Measurements from ENCODE around the gene RTP2. TPM values are rescaled to one million over a fixed set of nuclear protein-coding genes. Genes with fewer than 3 reads are reported as not detected.

The RTP2 gene
- total and polyA plus RNA-seq, 10 of the 15 experiments (the other 5 are each of a cell fraction or from before 2014, with no cell fraction given) = not detected

DNA sequence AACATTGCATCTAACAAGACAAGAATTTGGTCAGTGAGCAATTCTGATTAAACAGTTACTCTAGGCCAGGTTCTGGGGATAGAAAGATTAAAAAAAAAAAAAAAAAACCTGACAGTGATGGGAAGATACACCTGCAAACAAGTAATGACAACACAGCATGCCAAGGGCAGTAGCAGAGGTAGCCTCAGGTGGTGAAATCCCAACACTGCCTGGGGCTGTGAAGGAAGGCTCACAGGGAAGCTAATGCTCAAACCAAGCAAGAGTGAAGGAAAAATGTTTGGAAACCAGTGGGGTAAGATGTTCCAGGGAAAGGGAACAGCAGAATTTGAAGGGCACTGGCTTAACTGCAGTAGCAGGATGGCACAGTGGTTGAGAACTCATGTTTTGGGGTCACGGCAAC, 8.9 kb downstream of the RTP2 start:
- CTCF ChIA-PET = interaction anchor here (0.6 to 2.9 kb wide), 3 partner anchors 14 to 774 kb away, joined by 3 to 10 read pairs (median 5); no protein-coding TSS in a partner anchor
- DNase-seq (ENCODE audit: low read depth, low spot score) = no peak
- Histone ChIP-seq H3K4me2 (ENCODE audit: control insufficient read depth, insufficient read depth) (no peak overlapping the region), H2AFZ (ENCODE audit: control insufficient read depth, low read depth, low read length) (no peak overlapping the region), H3K9ac (ENCODE audit: control insufficient read depth, insufficient read depth, low read length) (no peak overlapping the region), H3K36me3 (ENCODE audit: control insufficient read depth in 2 of 2, insufficient read depth in 2 of 2, low read length in 1 of 2) (no peaks in the 10 kb centered on the region), H3K4me3 (no peak overlapping the region), H3K9me3 (replicated peaks; ENCODE audit: control insufficient read depth, insufficient read depth, low read length) (no peaks in the 10 kb centered on the region), H3K79me2 (ENCODE audit: control insufficient read depth, insufficient read depth, low read length) (no peaks in the 10 kb centered on the region), H4K20me1 (ENCODE audit: control insufficient read depth, insufficient read depth) (no peaks in the 10 kb centered on the region), H3K27me3 (replicated peaks in 1 of 2; ENCODE audit: control insufficient read depth in 2 of 2, insufficient read depth in 2 of 2, low read length in 1 of 2) (peaks cover 1 to 4% of the 10 kb centered on the region in 2 experiments), H3K27ac (ENCODE audit: control insufficient read depth, insufficient read depth) (no peak overlapping the region), H3K4me1 (ENCODE audit: control insufficient read depth, insufficient read depth, low read length) (no peaks in the 10 kb centered on the region)
- 91% methylated on average over 1 of the region's 1 CpG for WGBS (ENCODE audit: insufficient coverage, insufficient replicate concordance, low lambda C conversion rate, missing lambda C conversion rate)
- BruUV-seq (replicated peaks) = no TSS peak
- SMC1A ChIA-PET (ENCODE audit: uncharacterized antibody, unreplicated experiment) = no interaction called here
- FAIRE-seq = no peak
- TF ChIP-seq SUPT20H (IDR thresholded peaks at IDR 0.05; ENCODE audit: borderline replicate concordance, control insufficient read depth, low read depth, low read length) = no peak
- no peak for TF ChIP-seq EGR1 (IDR thresholded peaks at IDR 0.05; ENCODE audit: borderline replicate concordance in 1 of 2, low read depth in 2 of 2, low read length in 2 of 2)
- no peak for TF ChIP-seq IRF4 (IDR thresholded peaks at IDR 0.05; ENCODE audit: low read depth, low read length)
- no peak for TF ChIP-seq RAD21 (IDR thresholded peaks at IDR 0.05; ENCODE audit: insufficient read depth, low read depth, low read length)
- ATAC-seq = no peak
- RAD21 ChIA-PET (ENCODE audit: unreplicated experiment) = no interaction called here
- in situ Hi-C loops (cut with MboI) (no loop called here), intact Hi-C loops (cut with micrococcal nuclease; ENCODE audit: unreplicated experiment) (no loop called here)
- POLR2A ChIA-PET = no interaction called here

DNA sequence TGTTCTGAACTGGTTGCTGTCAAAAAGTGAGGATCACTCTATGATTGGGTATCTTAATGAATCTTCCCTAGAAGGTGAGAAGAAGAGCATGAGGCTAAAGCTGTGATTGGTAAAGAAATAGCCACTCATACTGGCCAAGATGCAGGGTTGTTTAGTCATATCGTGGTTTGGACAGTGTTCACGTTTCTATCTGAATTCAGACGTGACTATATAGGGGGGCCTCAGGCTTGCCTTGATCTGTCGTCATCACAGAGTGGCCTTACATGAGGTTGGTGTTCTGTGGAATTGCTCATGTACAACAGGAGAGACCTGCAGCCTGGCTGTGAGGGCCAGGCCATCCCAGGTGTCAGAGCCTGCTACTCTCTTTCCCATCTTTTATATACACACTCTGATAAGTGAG, 12.4 kb downstream of the RTP2 start:
- ATAC-seq (no peak), FAIRE-seq (no peak), DNase-seq (ENCODE audit: low read depth, low spot score) (no peak)
- WGBS (ENCODE audit: insufficient coverage, insufficient replicate concordance, low lambda C conversion rate, missing lambda C conversion rate) = 0% methylated on average over 4 of the region's 4 CpGs
- Histone ChIP-seq H3K4me1 (ENCODE audit: control insufficient read depth, insufficient read depth, low read length) (no peaks in the 10 kb centered on the region), H3K79me2 (ENCODE audit: control insufficient read depth, insufficient read depth, low read length) (no peaks in the 10 kb centered on the region), H3K4me3 (no peak overlapping the region), H2AFZ (ENCODE audit: control insufficient read depth, low read depth, low read length) (no peak overlapping the region), H3K9ac (ENCODE audit: control insufficient read depth, insufficient read depth, low read length) (no peak overlapping the region), H3K27ac (ENCODE audit: control insufficient read depth, insufficient read depth) (no peak overlapping the region), H4K20me1 (ENCODE audit: control insufficient read depth, insufficient read depth) (no peaks in the 10 kb centered on the region), H3K9me3 (replicated peaks; ENCODE audit: control insufficient read depth, insufficient read depth, low read length) (no peaks in the 10 kb centered on the region), H3K27me3 (replicated peaks in 1 of 2; ENCODE audit: control insufficient read depth in 2 of 2, insufficient read depth in 2 of 2, low read length in 1 of 2) (peaks cover 1 to 4% of the 10 kb centered on the region in 2 experiments; a peak in 3 of 4 replicates), H3K36me3 (ENCODE audit: control insufficient read depth in 2 of 2, insufficient read depth in 2 of 2, low read length in 1 of 2) (no peaks in the 10 kb centered on the region), H3K4me2 (ENCODE audit: control insufficient read depth, insufficient read depth) (no peak overlapping the region)
- CTCF ChIA-PET = interaction anchor here (1.0 to 1.7 kb wide), 3 partner anchors 10 to 372 kb away, joined by 3 to 7 read pairs (median 4); no protein-coding TSS in a partner anchor
- RAD21 ChIA-PET (ENCODE audit: unreplicated experiment) = no interaction called here
- POLR2A ChIA-PET = interaction anchor here (0.6 kb wide), 1 partner anchor 592 kb away, joined by 3 read pairs; no protein-coding TSS in a partner anchor
- in situ Hi-C loops (cut with MboI) = no loop called here
- SMC1A ChIA-PET (ENCODE audit: uncharacterized antibody, unreplicated experiment) = interaction anchor here (0.7 to 1.1 kb wide), 3 partner anchors 371 to 794 kb away, joined by 3 to 5 read pairs (median 4); no protein-coding TSS in a partner anchor
- intact Hi-C loops (cut with micrococcal nuclease; ENCODE audit: unreplicated experiment) = no loop called here
- BruUV-seq (replicated peaks) = no TSS peak
- TF ChIP-seq BACH1 (IDR thresholded peaks at IDR 0.05; ENCODE audit: borderline replicate concordance) (no peak), CBFB (IDR thresholded peaks at IDR 0.05; ENCODE audit: low read depth) (no peak), BCL11A (IDR thresholded peaks at IDR 0.05; ENCODE audit: low read depth, low read length) (no peak), EGR1 (IDR thresholded peaks at IDR 0.05; ENCODE audit: borderline replicate concordance in 1 of 2, low read depth in 2 of 2, low read length in 2 of 2) (no peak), FOXM1 (IDR thresholded peaks at IDR 0.05; ENCODE audit: low read depth, low read length) (no peak), ZSCAN29 (IDR thresholded peaks at IDR 0.05) (no peak), SIN3A (IDR thresholded peaks at IDR 0.05; ENCODE audit: low read depth, low read length) (no peak), RBBP5 (conservative IDR thresholded peaks at IDR 0.05) (no peak), NFYA (IDR thresholded peaks at IDR 0.05; ENCODE audit: borderline replicate concordance, low read depth, low read length) (no peak), SMAD5 (IDR thresholded peaks at IDR 0.05; ENCODE audit: low read depth) (no peak), TCF7 (IDR thresholded peaks at IDR 0.05; ENCODE audit: borderline replicate concordance) (no peak), SIX5 (IDR thresholded peaks at IDR 0.05; ENCODE audit: low read depth, low read length, severe bottlenecking) (no peak)
- TF ChIP-seq, protein P1, sequence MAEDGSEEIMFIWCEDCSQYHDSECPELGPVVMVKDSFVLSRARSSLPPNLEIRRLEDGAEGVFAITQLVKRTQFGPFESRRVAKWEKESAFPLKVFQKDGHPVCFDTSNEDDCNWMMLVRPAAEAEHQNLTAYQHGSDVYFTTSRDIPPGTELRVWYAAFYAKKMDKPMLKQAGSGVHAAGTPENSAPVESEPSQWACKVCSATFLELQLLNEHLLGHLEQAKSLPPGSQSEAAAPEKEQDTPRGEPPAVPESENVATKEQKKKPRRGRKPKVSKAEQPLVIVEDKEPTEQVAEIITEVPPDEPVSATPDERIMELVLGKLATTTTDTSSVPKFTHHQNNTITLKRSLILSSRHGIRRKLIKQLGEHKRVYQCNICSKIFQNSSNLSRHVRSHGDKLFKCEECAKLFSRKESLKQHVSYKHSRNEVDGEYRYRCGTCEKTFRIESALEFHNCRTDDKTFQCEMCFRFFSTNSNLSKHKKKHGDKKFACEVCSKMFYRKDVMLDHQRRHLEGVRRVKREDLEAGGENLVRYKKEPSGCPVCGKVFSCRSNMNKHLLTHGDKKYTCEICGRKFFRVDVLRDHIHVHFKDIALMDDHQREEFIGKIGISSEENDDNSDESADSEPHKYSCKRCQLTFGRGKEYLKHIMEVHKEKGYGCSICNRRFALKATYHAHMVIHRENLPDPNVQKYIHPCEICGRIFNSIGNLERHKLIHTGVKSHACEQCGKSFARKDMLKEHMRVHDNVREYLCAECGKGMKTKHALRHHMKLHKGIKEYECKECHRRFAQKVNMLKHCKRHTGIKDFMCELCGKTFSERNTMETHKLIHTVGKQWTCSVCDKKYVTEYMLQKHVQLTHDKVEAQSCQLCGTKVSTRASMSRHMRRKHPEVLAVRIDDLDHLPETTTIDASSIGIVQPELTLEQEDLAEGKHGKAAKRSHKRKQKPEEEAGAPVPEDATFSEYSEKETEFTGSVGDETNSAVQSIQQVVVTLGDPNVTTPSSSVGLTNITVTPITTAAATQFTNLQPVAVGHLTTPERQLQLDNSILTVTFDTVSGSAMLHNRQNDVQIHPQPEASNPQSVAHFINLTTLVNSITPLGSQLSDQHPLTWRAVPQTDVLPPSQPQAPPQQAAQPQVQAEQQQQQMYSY (CRISPR knock-in tag; IDR thresholded peaks at IDR 0.05) = no peak

All from GM12878 (cell line).